DMS114 treated with DMSO at 0.1 percent for 48 hours (cell line): Measurements from ENCODE around the gene GLT6D1.
"Not testable (repeated sequence)": the region's sequence is repeated elsewhere in the genome, so short reads cannot be mapped to it uniquely, and the experiment has no call there.

Experiments
- DNase-seq: peaks from one replicate; lab custom pipeline; 2025; ENCODE audit not compliant: unreplicated experiment; lab: John Stamatoyannopoulos, UW

Gene GLT6D1

GRCh38 chr9:135665795-135666189, 26.5 kb upstream of the GLT6D1 start:
- no peak for DNase-seq

- no peak for DNase-seq
These were observed 25.8 kb upstream of the GLT6D1 start for GRCh38 chr9:135664801-135665794.

- DNase-seq, result no peak
These were observed 24.9 kb upstream of the GLT6D1 start for GRCh38 chr9:135664266-135664665.

GRCh38 chr9:135663857-135664256, 24.5 kb upstream of the GLT6D1 start:
- no peak for DNase-seq

- no peak for DNase-seq
These were observed 24.1 kb upstream of the GLT6D1 start for GRCh38 chr9:135663451-135663770.

GRCh38 chr9:135662758-135663450, 23.6 kb upstream of the GLT6D1 start, which contains the start of gene LCN9:
Gene LCN9 (plus strand): TSS chr9:135663309. CDS start chr9:135663322, 13 bp downstream.
- DNase-seq, result no peak

GRCh38 chr9:135661816-135662560, 22.6 kb upstream of the GLT6D1 start:
- no peak for DNase-seq

GRCh38 chr9:135660407-135660806, 21.1 kb upstream of the GLT6D1 start:
- DNase-seq, result no peak

- no peak for DNase-seq
These were observed 19.9 kb upstream of the GLT6D1 start for GRCh38 chr9:135659252-135659651.

GRCh38 chr9:135657416-135657815, 18.1 kb upstream of the GLT6D1 start:
- DNase-seq, result no peak

- DNase-seq, result no peak
These were observed 16.0 kb upstream of the GLT6D1 start for GRCh38 chr9:135655317-135655716.

GRCh38 chr9:135650408-135650807, 11.1 kb upstream of the GLT6D1 start:
- DNase-seq, result no peak

- no peak for DNase-seq
These were observed 10.2 kb upstream of the GLT6D1 start for GRCh38 chr9:135649508-135649907.

- no peak for DNase-seq
These were observed 9.4 kb upstream of the GLT6D1 start for GRCh38 chr9:135648494-135649410.

GRCh38 chr9:135647884-135648283, 8.5 kb upstream of the GLT6D1 start:
- no peak for DNase-seq

GRCh38 chr9:135644631-135645218, 5.4 kb upstream of the GLT6D1 start:
- DNase-seq, result no peak

- DNase-seq, result no peak
These were observed 2.4 kb upstream of the GLT6D1 start for GRCh38 chr9:135641745-135642144.

- DNase-seq, result no peak
These were observed 1.7 kb upstream of the GLT6D1 start for GRCh38 chr9:135641047-135641446.

- not testable (repeated sequence) for DNase-seq
These were observed 2.3 kb downstream of the GLT6D1 start for GRCh38 chr9:135636930-135637530.

GRCh38 chr9:135632841-135633240, 6.5 kb downstream of the GLT6D1 start:
- no peak for DNase-seq
